HEK293 (cell line): Measurements from ENCODE around the gene BLMH.

Experiments
- CTCF ChIA-PET: fragments of 350-600 bp; formaldehyde crosslinking; extraction: SDS; loops from one replicate; lab custom pipeline; 2021; ENCODE audit warnings: antibody characterized with exemption; lab: Yijun Ruan, JAX
- POLR2A ChIA-PET: fragments of 300-600 bp; formaldehyde crosslinking; extraction: SDS; loops from one replicate; lab custom pipeline; 2020; ENCODE audit warnings: antibody characterized with exemption, inconsistent platforms; lab: Yijun Ruan, JAX
- H3K27ac ChIP-seq: fragments of 200-500 bp; sonication (Bioruptor generic); 2 replicates; pipeline ENCODE4 v1.5.1; 2014; ENCODE audit warnings: low read depth, low read length, control low read depth, inconsistent platforms; ENCODE audit errors: extremely low read depth
- H3K36me3 ChIP-seq, 2 experiments: fragments of 200-500 bp in 1 of 2; sonication (Bioruptor generic) in 1 of 2; 1 replicate in 1 of 2; 2 replicates in 1 of 2; pipeline ENCODE4 v1.5.1; 2014 to 2017; ENCODE audit warnings: inconsistent platforms in 2 of 2, low read length in 2 of 2; ENCODE audit not compliant: control insufficient read depth in 2 of 2, insufficient read depth in 1 of 2
- H3K4me1 ChIP-seq: fragments of 200-500 bp; sonication (Bioruptor generic); 2 replicates; pipeline ENCODE4 v1.5.1; 2014; ENCODE audit warnings: mild to moderate bottlenecking, low read length, inconsistent platforms; ENCODE audit not compliant: control insufficient read depth, insufficient read depth
- H3K4me3 ChIP-seq: 2 replicates; pipeline ENCODE4 v1.5.1; 2011; ENCODE audit warnings: low read depth, mild to moderate bottlenecking, control low read depth, low read length, moderate library complexity
- H3K9me3 ChIP-seq: fragments of 200-500 bp; sonication (Bioruptor generic); 2 replicates; pipeline ENCODE4 v1.5.1; 2014; ENCODE audit warnings: low read depth, low read length, inconsistent platforms; ENCODE audit not compliant: control insufficient read depth, insufficient read depth
- HOXD13 ChIP-seq: sonication (generic); formaldehyde crosslinking; IDR thresholded peaks from 2 replicates; pipeline ENCODE4 v1.8.0; 2022; ENCODE audit warnings: missing genetic modification reagents, borderline replicate concordance
- PRDM10 ChIP-seq: fragments of 450-650 bp; formaldehyde crosslinking; IDR thresholded peaks from 2 replicates; pipeline ENCODE4 v1.5.1; 2016; ENCODE audit warnings: missing biosample characterization, missing genetic modification characterization
- YY1 ChIP-seq: fragments of 450-650 bp; formaldehyde crosslinking; IDR thresholded peaks from 2 replicates; pipeline ENCODE4 v1.5.1; 2018; ENCODE audit warnings: missing biosample characterization, missing genetic modification characterization
- ZBTB10 ChIP-seq: fragments of 450-650 bp; formaldehyde crosslinking; IDR thresholded peaks from 2 replicates; pipeline ENCODE4 v1.5.1; 2016; ENCODE audit warnings: missing biosample characterization, missing genetic modification characterization
- ZBTB21 ChIP-seq: fragments of 450-650 bp; formaldehyde crosslinking; IDR thresholded peaks from 2 replicates; pipeline ENCODE4 v1.5.1; 2017; ENCODE audit warnings: missing biosample characterization, missing genetic modification characterization
- ZNF112 ChIP-seq: fragments of 450-650 bp; formaldehyde crosslinking; IDR thresholded peaks from 2 replicates; pipeline ENCODE4 v1.5.0; 2017; ENCODE audit warnings: missing biosample characterization, missing genetic modification characterization
- ZNF146 ChIP-seq: fragments of 450-650 bp; formaldehyde crosslinking; IDR thresholded peaks from 2 replicates; pipeline ENCODE4 v1.5.1; 2016; ENCODE audit warnings: missing biosample characterization, missing genetic modification characterization
- ZNF16 ChIP-seq: fragments of 450-650 bp; formaldehyde crosslinking; IDR thresholded peaks from 2 replicates; pipeline ENCODE4 v1.5.1; 2016; ENCODE audit warnings: low read depth, missing biosample characterization, missing genetic modification characterization
- ZNF18 ChIP-seq: fragments of 450-650 bp; formaldehyde crosslinking; IDR thresholded peaks from 2 replicates; pipeline ENCODE4 v1.5.1; 2016; ENCODE audit warnings: missing biosample characterization, missing genetic modification characterization
- ZNF223 ChIP-seq: fragments of 450-650 bp; formaldehyde crosslinking; IDR thresholded peaks from 2 replicates; pipeline ENCODE4 v1.5.1; 2016; ENCODE audit warnings: missing biosample characterization, missing genetic modification characterization
- ZNF274 ChIP-seq, 2 experiments: fragments of 200-500 bp in 1 of 2; fragments of 450-650 bp in 1 of 2; sonication (Bioruptor generic) in 1 of 2; formaldehyde crosslinking in 1 of 2; IDR thresholded peaks; 2 replicates each; pipeline versions ENCODE4 v1.5.1 to v1.6.1; 2014 to 2016; ENCODE audit warnings: borderline replicate concordance in 1 of 2, inconsistent platforms in 1 of 2, low read length in 1 of 2, missing biosample characterization in 1 of 2, missing genetic modification characterization in 1 of 2
- ZNF354C ChIP-seq: fragments of 450-650 bp; formaldehyde crosslinking; IDR thresholded peaks from 2 replicates; pipeline ENCODE4 v1.5.1; 2016; ENCODE audit warnings: missing biosample characterization, missing genetic modification characterization, low read depth, borderline replicate concordance
- ZNF394 ChIP-seq: fragments of 450-650 bp; formaldehyde crosslinking; IDR thresholded peaks from 2 replicates; pipeline ENCODE4 v1.5.1; 2016; ENCODE audit warnings: missing biosample characterization, missing genetic modification characterization, mild to moderate bottlenecking, moderate library complexity, borderline replicate concordance
- ZNF423 ChIP-seq: fragments of 450-650 bp; formaldehyde crosslinking; IDR thresholded peaks from 2 replicates; pipeline ENCODE4 v1.5.1; 2016; ENCODE audit warnings: missing biosample characterization, missing genetic modification characterization
- ZNF449 ChIP-seq: fragments of 450-650 bp; formaldehyde crosslinking; IDR thresholded peaks from 2 replicates; pipeline ENCODE4 v1.5.1; 2017; ENCODE audit warnings: missing biosample characterization, mild to moderate bottlenecking, missing genetic modification characterization, moderate library complexity
- ZNF558 ChIP-seq: fragments of 450-650 bp; formaldehyde crosslinking; IDR thresholded peaks from 2 replicates; pipeline ENCODE4 v1.5.1; 2016; ENCODE audit warnings: missing biosample characterization, missing genetic modification characterization
- ZNF843 ChIP-seq: fragments of 450-650 bp; formaldehyde crosslinking; IDR thresholded peaks from 2 replicates; pipeline ENCODE4 v1.5.1; 2016; ENCODE audit warnings: missing biosample characterization, missing genetic modification characterization

Gene BLMH

GRCh38 chr17:30312226-30312625 is 20.5 kb upstream of the BLMH start:
- ChIA-PET CTCF (interaction anchor here (0.6 kb wide), 1 partner anchor 23 kb away, joined by 3 read pairs; no protein-coding TSS in a partner anchor), POLR2A (interaction anchor here (0.7 to 1.7 kb wide), 2 partner anchors 20 to 166 kb away, joined by 7 to 8 read pairs; partner anchors contain the start of gene BLMH)
- H3K4me1 ChIP-seq: no peaks in the 10 kb centered on the region
- TF ChIP-seq YY1: no peak
- no peak overlapping the region for H3K4me3 ChIP-seq
- H3K27ac ChIP-seq: no peak overlapping the region
- H3K9me3 ChIP-seq: no peaks in the 10 kb centered on the region
- H3K36me3 ChIP-seq: no peaks in the 10 kb centered on the region

- ChIA-PET CTCF (no interaction called here), POLR2A (no interaction called here)
Measured at GRCh38 chr17:30310562-30310961, 18.8 kb upstream of the BLMH start.

More at GRCh38 chr17:30310562-30310961, 18.8 kb upstream of the BLMH start:
- H3K9me3 ChIP-seq: no peaks in the 10 kb centered on the region
- H3K36me3 ChIP-seq: no peaks in the 10 kb centered on the region
- TF ChIP-seq ZNF354C: no peak
- no peak for TF ChIP-seq PRDM10
- no peak for TF ChIP-seq ZNF558
- TF ChIP-seq ZBTB21 (tag by site-specific recombination): no peak
- no peak for TF ChIP-seq ZNF423 (tag by site-specific recombination)
- no peak for TF ChIP-seq ZNF449
- no peak for TF ChIP-seq ZNF112
- no peak for TF ChIP-seq ZBTB10 (tag by site-specific recombination)
- no peak for TF ChIP-seq ZNF18 (tag by site-specific recombination)
- no peak for TF ChIP-seq ZNF394 (tag by site-specific recombination)
- no peak for TF ChIP-seq ZNF223
- TF ChIP-seq ZNF843 (tag by site-specific recombination): no peak
- TF ChIP-seq ZNF16: no peak
- no peak for TF ChIP-seq HOXD13 (CRISPR knock-in tag)
- TF ChIP-seq ZNF274 (IDR thresholded peaks at IDR 0.05; ENCODE audit: low read length): no peak
- no peak for TF ChIP-seq ZNF274 (tag by site-specific recombination; IDR thresholded peaks at IDR 0.05; ENCODE audit: borderline replicate concordance)
- no peak for TF ChIP-seq ZNF146 (tag by site-specific recombination)
- TF ChIP-seq, all 188 proteins: peak for 0
- H3K27ac ChIP-seq: no peak overlapping the region
- H3K4me3 ChIP-seq: no peak overlapping the region
- no peaks in the 10 kb centered on the region for H3K4me1 ChIP-seq
